ENCODE data around the gene CHGA.

DNA sequence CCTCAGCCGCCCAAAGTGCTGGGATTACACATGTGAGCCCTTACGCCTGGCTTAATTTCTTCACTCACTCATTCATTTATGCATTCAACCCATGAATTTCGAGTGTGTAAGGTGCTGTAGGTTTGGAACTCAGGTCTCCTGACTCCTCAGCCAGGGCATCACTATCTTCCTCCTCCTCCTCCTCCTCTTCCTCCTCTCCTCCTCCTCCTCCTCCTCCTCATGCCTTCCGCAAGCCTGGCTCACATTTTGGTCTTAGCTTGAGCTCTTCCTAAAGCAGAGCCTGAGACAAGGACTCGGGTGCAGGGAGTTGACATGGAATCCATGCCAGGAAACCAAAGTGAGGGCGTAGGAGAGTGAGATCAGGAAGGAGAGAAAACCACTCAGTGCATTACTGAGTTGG is 20.8 kb upstream of the CHGA start:
- TF ChIP-seq, protein P1, sequence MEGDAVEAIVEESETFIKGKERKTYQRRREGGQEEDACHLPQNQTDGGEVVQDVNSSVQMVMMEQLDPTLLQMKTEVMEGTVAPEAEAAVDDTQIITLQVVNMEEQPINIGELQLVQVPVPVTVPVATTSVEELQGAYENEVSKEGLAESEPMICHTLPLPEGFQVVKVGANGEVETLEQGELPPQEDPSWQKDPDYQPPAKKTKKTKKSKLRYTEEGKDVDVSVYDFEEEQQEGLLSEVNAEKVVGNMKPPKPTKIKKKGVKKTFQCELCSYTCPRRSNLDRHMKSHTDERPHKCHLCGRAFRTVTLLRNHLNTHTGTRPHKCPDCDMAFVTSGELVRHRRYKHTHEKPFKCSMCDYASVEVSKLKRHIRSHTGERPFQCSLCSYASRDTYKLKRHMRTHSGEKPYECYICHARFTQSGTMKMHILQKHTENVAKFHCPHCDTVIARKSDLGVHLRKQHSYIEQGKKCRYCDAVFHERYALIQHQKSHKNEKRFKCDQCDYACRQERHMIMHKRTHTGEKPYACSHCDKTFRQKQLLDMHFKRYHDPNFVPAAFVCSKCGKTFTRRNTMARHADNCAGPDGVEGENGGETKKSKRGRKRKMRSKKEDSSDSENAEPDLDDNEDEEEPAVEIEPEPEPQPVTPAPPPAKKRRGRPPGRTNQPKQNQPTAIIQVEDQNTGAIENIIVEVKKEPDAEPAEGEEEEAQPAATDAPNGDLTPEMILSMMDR (IDR thresholded peaks at IDR 0.05), result no peak
- TF ChIP-seq EZH2 (IDR thresholded peaks at IDR 0.05; ENCODE audit: borderline replicate concordance, insufficient read depth, low read depth, low read length, poor library complexity, severe bottlenecking), result no peak

Measured in B cell (primary cell).